Stimulated activated CD8-positive, alpha-beta memory T cell treated with anti-CD3 and anti-CD28 coated beads, Interleukin-7, amount 100 ng/mL, for 1 hour (primary cell): ENCODE data around the gene SMIM1.

Experiments used
- DNase-seq, 2 donors: peaks; one replicate each; pipeline ENCODE4 v3.0.0-alpha.2; 2020; ENCODE audit warnings: low read depth in 2 of 2

The SMIM1 gene

GRCh38 chr1:3756394-3756793 is 16.2 kb upstream of the SMIM1 start:
- no peak for DNase-seq

GRCh38 chr1:3759164-3759563 is 13.4 kb upstream of the SMIM1 start:
- DNase-seq = no peak

- no peak for DNase-seq
These were observed 12.8 kb upstream of the SMIM1 start for GRCh38 chr1:3759796-3760195.

GRCh38 chr1:3761296-3762010 is 11.1 kb upstream of the SMIM1 start:
- DNase-seq = no peak

- no peak for DNase-seq
These were observed 10.2 kb upstream of the SMIM1 start for GRCh38 chr1:3762151-3762872.

- no peak for DNase-seq
These were observed 9.7 kb upstream of the SMIM1 start for GRCh38 chr1:3762873-3763228.

- no peak for DNase-seq
These were observed 9.0 kb upstream of the SMIM1 start for GRCh38 chr1:3763351-3764125.

- no peak for DNase-seq
These were observed 5.1 kb upstream of the SMIM1 start for GRCh38 chr1:3767328-3767925.

GRCh38 chr1:3768811-3769390 is 3.6 kb upstream of the SMIM1 start:
- no peak for DNase-seq

GRCh38 chr1:3770047-3770765 is 2.3 kb upstream of the SMIM1 start:
- no peak for DNase-seq

GRCh38 chr1:3771108-3772026 is 1.2 kb upstream of the SMIM1 start:
- no peak for DNase-seq

GRCh38 chr1:3772027-3772714 is 378 bp upstream of the SMIM1 start:
- DNase-seq = peak; percentile 66 to 68

GRCh38 chr1:3773572-3774275 is 1.2 kb downstream of the SMIM1 start:
- no peak for DNase-seq

GRCh38 chr1:3774276-3774945 is 1.9 kb downstream of the SMIM1 start:
- DNase-seq = no peak

- no peak for DNase-seq
These were observed 2.5 kb downstream of the SMIM1 start for GRCh38 chr1:3774946-3775489.

- DNase-seq = no peak
These were observed 3.1 kb downstream of the SMIM1 start for GRCh38 chr1:3775490-3776230.

- DNase-seq = no peak
These were observed 3.8 kb downstream of the SMIM1 start for GRCh38 chr1:3776231-3776961.
